Ureter (tissue), 1 donor: Measurements from ENCODE around the gene ERVK3-1. TPM values are rescaled to one million over a fixed set of nuclear protein-coding genes. Genes with fewer than 3 reads are reported as not detected.
"Not testable (repeated sequence)": the region's sequence is repeated elsewhere in the genome, so short reads cannot be mapped to it uniquely, and the experiment has no call there.

ENCODE experiments used
- DNase-seq: peaks from one replicate; pipeline ENCODE4 v3.0.0-alpha.2; 2020; ENCODE audit warnings: low spot score
- total RNA-seq: library from RNA; stranded (reverse); gene quantifications from one replicate; pipeline ENCODE4 v1.2.4, GENCODE V29; 2023
- donor health status: DM: yes; HTN: yes; CAD: no.

ERVK3-1 gene
- total RNA-seq, result 38.8 TPM

DNA sequence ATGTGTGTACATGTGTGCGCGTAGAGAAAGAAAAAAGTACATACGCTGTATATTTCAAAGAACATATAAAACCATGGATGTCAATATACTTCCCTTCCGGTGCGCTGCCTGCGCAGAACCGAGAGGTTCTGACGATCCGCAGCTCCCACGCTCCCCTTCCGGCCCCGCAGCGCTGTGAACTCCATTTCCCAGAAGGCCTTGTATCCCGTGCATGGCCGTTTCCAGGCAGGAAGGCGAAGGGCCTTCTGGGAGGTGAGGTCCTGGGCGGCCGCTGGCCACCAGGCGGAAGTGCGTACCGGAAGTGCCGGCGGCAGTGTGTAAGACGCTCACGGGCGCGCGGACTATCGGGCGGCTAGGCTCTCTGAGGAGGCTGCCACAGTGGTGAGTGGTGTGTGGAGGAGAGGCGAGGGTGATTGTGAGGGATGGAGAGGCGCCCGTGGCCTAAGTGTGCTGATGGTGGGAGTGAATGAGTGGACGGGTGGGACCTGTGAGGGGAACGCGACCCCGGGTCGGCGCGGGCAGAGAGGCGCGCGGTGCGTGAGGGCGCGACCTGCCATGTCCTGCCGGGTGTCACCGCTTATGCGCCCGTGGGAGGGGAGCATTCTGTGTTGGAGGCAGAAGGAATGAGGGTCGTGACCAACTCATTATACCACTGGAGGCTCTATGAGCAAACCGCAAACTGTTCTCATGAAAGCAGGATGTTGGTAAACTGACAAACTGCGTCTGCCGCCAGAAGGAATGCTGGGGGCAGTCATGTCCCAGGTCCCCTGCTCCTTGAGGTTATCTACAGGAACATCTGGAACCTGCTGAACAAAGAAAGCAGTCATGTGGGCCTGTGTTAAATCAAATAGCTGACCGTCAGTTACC is at the start of gene ERVK3-1:
ERVK3-1 (plus strand) TSS at position 313 of the 867 bp plus-strand sequence. CDS start 6,792 bp downstream, outside the sequence.
- peak; percentile 95 for DNase-seq

DNA sequence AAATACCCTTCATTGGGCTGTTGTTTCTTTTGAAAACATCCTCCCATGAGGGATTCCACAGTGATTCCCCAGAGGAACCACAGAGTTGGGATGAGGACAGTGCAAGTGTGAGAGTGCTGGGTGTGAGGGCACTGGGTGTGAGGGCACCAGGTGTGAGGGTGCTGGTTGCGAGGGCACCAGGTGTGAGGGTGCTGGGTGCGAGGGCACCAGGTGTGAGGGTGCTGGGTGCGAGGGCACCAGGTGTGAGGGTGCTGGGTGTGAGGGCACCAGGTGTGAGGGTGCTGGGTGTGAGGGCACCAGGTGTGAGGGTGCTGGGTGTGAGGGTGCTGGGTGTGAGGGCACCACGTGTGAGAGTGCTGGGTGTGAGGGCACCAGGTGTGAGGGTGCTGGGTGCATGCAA is 46.9 kb upstream of the ERVK3-1 start:
- DNase-seq, result not testable (repeated sequence)

- DNase-seq, result no peak
Measured at GRCh38 chr19:58261600-58261967, 43.6 kb upstream of the ERVK3-1 start.

DNA sequence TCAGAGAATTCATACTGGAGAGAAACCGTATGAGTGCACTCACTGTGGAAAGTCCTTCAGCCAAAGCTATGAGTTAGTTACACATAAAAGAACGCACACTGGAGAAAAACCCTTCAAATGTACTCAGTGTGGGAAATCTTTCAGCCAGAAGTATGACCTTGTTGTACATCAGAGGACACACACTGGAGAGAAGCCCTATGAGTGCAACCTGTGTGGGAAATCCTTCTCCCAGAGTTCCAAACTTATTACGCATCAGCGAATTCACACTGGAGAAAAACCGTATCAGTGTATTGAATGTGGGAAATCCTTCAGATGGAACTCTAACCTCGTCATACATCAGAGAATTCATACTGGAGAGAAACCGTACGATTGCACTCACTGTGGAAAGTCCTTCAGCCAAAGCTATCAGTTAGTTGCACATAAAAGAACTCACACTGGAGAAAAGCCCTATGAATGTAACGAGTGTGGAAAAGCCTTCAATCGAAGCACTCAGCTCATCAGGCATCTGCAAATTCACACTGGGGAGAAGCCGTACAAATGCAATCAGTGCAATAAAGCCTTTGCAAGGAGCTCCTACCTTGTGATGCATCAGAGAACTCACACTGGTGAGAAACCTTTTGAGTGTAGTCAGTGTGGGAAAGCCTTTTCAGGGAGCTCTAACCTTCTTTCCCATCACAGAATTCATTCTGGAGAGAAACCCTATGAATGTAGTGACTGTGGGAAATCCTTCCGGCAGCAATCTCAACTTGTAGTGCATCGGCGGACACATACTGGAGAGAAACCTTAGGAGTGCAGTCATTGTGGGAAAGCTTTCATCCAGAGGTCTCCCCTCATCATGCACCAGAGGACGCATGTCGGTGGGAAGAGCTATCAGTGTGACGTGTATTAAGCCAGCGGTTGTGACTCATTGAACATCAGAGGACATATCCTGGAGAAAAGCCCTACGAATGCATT is 42.9 kb upstream of the ERVK3-1 start:
- no peak for DNase-seq

- no peak for DNase-seq
Measured at GRCh38 chr19:58262922-58263296, 42.3 kb upstream of the ERVK3-1 start.

GRCh38 chr19:58265100-58265499 is 40.1 kb upstream of the ERVK3-1 start:
- no peak for DNase-seq

DNA sequence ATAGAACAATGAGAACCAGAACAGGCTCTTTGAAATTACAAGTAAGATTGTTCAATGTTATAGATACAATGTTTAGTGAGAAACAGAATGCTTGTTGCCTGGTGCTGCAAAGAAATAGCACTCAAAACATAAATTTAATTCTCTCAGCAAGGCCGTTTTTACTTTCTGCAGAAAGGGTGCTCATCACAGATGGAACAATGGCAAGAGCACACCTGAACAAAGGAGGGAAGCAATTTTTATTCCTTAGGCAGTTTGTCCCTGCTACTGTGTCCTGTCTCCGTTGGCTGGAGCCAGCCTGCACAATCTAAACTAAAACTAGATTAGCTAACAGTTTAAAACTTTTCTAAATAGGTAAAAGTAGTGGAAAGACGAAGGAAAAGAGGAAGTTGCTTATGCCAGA is 36.8 kb upstream of the ERVK3-1 start:
- no peak for DNase-seq

DNA sequence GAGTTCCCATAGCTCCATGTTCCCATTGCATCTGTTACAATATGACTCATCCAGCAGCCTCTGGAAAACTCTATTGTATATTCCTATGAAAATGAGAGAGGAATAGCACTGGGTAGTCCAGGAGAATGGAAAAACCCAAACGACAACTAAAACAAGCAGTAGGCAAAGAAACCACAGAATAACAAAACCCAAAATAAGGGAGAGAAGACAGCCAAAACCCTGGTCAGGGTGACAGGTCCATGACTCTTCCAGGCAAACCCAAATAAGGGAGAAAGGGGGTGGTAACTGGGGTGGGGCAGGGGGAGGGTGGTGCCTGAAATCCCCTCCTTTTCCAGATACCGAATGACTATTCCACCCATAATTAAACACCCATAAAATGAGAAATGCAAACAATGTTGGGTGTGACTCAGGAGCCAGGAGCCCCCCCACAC is 30.4 kb upstream of the ERVK3-1 start:
- DNase-seq, result no peak

GRCh38 chr19:58275564-58275963 is 29.6 kb upstream of the ERVK3-1 start:
- no peak for DNase-seq

- DNase-seq, result no peak
Measured at GRCh38 chr19:58277197-58277596, 28.0 kb upstream of the ERVK3-1 start.

DNA sequence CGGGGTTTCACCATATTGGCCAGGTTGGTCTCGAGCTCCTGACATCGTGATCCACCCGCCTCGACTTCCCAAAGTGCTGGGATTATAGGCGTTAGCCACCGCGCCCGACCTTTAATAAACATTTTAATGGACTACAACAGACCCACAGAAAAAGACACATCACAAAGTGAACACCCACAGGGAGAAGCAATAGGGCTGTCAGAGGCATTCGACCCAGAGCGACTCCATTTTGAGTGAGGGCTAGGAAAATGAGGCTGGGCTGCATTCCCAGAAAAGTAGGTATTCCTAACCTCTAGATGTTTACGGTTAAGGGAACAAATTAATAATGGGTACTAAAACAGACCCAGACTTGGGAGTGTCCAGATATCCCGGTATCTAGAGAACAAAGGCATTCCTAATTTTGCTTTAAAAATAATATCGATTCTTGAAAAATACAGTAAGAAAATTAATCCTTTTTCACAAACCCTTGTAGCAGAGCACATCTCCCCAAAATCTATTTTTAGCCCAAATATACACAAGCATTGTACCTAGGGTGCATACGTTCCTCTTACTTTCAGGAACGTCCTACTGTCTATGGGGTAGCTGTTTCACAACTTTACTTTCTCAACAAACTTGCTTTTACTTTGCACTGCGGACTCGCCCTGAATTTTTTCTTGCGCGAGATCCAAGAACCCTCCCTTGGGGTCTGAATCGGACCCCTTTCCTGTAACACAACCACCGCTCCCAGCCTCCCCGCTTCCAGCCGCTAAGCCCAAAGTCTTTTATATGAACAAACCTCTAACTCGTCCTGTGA is 27.2 kb upstream of the ERVK3-1 start:
- no peak for DNase-seq

DNA sequence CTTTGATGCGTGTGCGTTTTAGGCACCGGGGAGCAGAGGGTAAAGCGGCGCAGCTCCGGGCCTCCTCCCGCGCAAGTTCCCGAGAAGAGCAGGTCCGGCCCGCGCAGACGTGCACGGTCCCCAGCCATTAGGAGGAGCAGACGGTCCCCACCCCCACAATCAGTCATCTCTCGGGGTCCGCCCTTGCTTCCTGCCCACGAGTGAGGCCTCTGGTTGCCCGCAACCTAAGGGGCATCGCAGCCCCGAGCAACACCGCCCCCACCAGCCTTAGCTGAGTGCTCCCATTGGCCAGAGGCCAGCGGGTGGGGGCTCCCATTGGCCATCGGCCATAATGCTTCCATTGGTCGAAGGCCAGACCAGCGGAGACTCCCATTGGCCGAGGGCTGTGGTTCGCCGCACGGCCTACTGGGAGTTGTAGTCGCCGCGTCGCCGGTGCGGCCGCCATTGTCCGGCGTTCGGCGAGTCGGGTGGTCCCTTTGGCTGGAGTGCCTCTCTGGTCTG is 26.6 kb upstream of the ERVK3-1 start, which contains the start of gene ZNF8:
ZNF8 (plus strand) TSS at position 415 of the 501 bp plus-strand sequence. CDS start 127 bp downstream, outside the sequence.
- peak; percentile 98 for DNase-seq

DNA sequence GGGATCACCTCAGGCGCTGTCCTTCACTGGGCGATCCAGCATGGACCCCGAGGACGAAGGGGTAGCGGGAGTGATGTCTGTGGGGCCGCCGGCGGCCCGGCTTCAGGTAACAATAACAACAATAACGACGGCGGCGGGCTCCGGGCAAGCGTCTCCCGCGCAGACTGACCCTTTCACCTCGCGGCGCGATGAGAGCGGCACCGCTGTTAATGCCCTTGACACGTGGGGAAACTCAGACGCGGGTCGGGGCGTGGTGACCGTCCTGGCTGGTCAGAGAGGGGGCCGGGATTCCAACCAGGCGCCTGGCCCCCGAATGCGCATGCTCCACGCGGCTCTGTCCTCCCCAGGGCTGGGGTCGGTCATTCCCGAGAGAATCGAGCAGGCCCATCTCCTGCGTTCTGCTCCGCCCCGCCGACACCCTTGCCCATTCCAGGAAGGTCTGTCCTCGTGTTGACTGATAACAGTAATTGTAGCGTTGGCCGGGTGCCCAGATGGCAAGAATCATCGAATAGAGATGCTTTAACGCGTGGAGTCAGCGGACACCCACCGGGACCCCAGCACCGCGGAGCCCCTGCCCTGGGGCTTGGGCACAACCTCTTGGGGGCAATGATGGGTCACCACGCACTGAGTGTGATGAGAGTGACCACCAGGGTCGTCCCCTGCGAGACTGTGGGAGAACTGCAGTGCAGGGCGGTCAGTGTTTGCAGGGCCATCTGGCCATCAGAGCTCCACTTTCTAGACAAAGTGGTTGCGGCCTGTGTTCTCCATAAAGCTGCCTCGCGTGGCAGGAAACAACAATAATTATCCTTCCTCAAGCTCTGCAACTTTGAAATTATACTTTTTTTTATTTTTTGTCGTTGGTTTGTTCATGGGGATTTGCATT is 25.9 kb upstream of the ERVK3-1 start:
- DNase-seq, result peak; percentile 80

GRCh38 chr19:58279925-58280316 is 25.3 kb upstream of the ERVK3-1 start:
- DNase-seq, result no peak

DNA sequence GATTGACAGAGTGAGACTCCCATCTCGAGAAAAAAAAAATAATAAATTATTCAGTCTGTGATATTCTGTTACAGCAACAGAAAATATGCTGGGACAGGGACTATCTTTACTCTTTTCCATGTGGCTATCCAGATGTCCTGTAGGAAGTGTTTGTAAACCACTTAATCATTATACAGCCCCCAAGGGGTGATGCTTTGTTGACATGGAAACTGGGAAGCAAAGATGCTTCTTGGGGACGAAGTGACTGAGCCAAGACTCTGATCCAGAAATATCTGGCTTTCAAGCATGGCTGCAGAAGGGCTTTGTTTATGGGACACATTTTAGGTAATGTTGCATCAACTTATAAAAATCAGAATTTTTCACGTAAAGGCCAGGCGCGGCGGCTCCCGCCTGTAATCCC is 21.0 kb upstream of the ERVK3-1 start:
- no peak for DNase-seq

- no peak for DNase-seq
Measured at GRCh38 chr19:58291943-58292342, 13.2 kb upstream of the ERVK3-1 start.

GRCh38 chr19:58294743-58295374 is 10.3 kb upstream of the ERVK3-1 start:
- DNase-seq, result no peak

GRCh38 chr19:58296104-58296503 is 9.1 kb upstream of the ERVK3-1 start:
- no peak for DNase-seq

- no peak for DNase-seq
Measured at GRCh38 chr19:58300620-58301019, 4.6 kb upstream of the ERVK3-1 start.

- DNase-seq, result no peak
Measured at GRCh38 chr19:58304255-58304654, 922 bp upstream of the ERVK3-1 start.
